Transverse colon (tissue), 4 donors: Measurements from ENCODE around the gene EYA2. TPM values are rescaled to one million over a fixed set of nuclear protein-coding genes. Genes with fewer than 3 reads are reported as not detected.

Experiments used
- DNase-seq: peaks from one replicate; pipeline ENCODE4 v3.0.0-alpha.2; 2019
- H3K27ac ChIP-seq, 4 donors: fragments of 200-600 bp; sonication (generic); 2 replicates each; pipeline ENCODE4 v1.5.1; 2016 to 2018; ENCODE audit warnings: inconsistent platforms in 4 of 4
- H3K27me3 ChIP-seq: fragments of 200-600 bp; sonication (generic); 2 replicates; pipeline ENCODE4 v1.5.1; 2017; ENCODE audit warnings: inconsistent platforms
- H3K36me3 ChIP-seq, 4 donors: fragments of 200-600 bp; sonication (generic); 2 replicates each; pipeline ENCODE4 v1.5.1; 2017 to 2019; ENCODE audit warnings: inconsistent platforms in 4 of 4
- H3K4me1 ChIP-seq, 4 donors: fragments of 200-600 bp; sonication (generic); 2 replicates each; pipeline ENCODE4 v1.5.1; 2017 to 2020; ENCODE audit warnings: inconsistent platforms in 4 of 4
- H3K4me3 ChIP-seq, 4 donors: fragments of 200-600 bp; sonication (generic); 1 replicate in 1 of 4; 2 replicates in 3 of 4; pipeline versions ENCODE4 v1.5.1 to v1.6.1; 2017 to 2019; ENCODE audit warnings: inconsistent platforms in 4 of 4
- H3K9me3 ChIP-seq, 2 donors: fragments of 200-600 bp; sonication (generic); 2 replicates each; pipeline ENCODE4 v1.5.1; 2017 to 2019; ENCODE audit warnings: inconsistent platforms in 2 of 2
- EP300 ChIP-seq: sonication (generic); formaldehyde crosslinking; IDR thresholded peaks from one replicate; pipeline ENCODE4 v1.6.1; 2017; ENCODE audit warnings: antibody characterized with exemption, low read depth
- POLR2A ChIP-seq: fragments of 450-650 bp; IDR thresholded peaks from one replicate; pipeline ENCODE4 v1.6.1; 2016; ENCODE audit warnings: antibody characterized with exemption, mild to moderate bottlenecking, moderate library complexity
- POLR2AphosphoS5 ChIP-seq, 3 donors: sonication (generic); formaldehyde crosslinking; IDR thresholded peaks; one replicate each; pipeline ENCODE4 v1.6.1; 2016; ENCODE audit warnings: antibody characterized with exemption in 3 of 3
- WGBS, 2 donors: methylation state at CpG; one replicate each; pipeline ENCODE4 v1.1.5; 2018; ENCODE audit warnings: low coverage in 1 of 2; 5-methylcytosine and 5-hydroxymethylcytosine counted together
- in situ Hi-C, 4 donors: fragments of 200-750 bp; cut with MboI; loops; one replicate each; pipeline versions ENCODE4 v1.15.0 to v1.15.1; 2017; ENCODE audit warnings: low sequenced_read_pairs in 3 of 4, low pct_ligation_motif_present in 1 of 4, low pct_unique_long_range_greater_than_20kb in 1 of 4
- intact Hi-C: fragments of 100-400 bp; cut with DNase I; formaldehyde crosslinking; loops from one replicate; pipeline ENCODE4 v1.15.1; 2023; ENCODE audit warnings: low total_unique reads
- total RNA-seq, 4 donors: library from RNA; depleted of rRNA; stranded (reverse); fragments of >200 nt; gene quantifications; one replicate each; pipeline ENCODE4 v1.1.0, GENCODE V29; 2016
- TF ChIP-seq, protein P1 (sequence below), 5 experiments: fragments of 200-600 bp in 3 of 5; fragments of 450-650 bp in 2 of 5; sonication (generic) in 3 of 5; IDR thresholded peaks; 1 replicate in 2 of 5; 2 replicates in 3 of 5; pipeline ENCODE4 v1.5.1; 2016 to 2017; ENCODE audit warnings: antibody characterized with exemption in 5 of 5, inconsistent platforms in 3 of 5, mild to moderate bottlenecking in 2 of 5, moderate library complexity in 1 of 5

Gene EYA2
- total RNA-seq, 4 donors from 2014 or later, result 4.5 to 17.5 (median 10.9) TPM

- peaks cover 0 to 65% (median 13%) of the 10 kb centered on the region in 4 donors for H3K36me3 ChIP-seq
Observed at GRCh38 chr20:47231382-47232039, 336.9 kb downstream of the EYA2 start.

GRCh38 chr20:47232518-47232917, 337.9 kb downstream of the EYA2 start:
- H3K27ac ChIP-seq, result no peak overlapping the region
- H3K27me3 ChIP-seq, result no peaks in the 10 kb centered on the region
- H3K4me3 ChIP-seq, result no peak overlapping the region
- H3K4me1 ChIP-seq, result no peaks in the 10 kb centered on the region
- intact Hi-C loops, result no loop called here
- TF ChIP-seq, protein P1, sequence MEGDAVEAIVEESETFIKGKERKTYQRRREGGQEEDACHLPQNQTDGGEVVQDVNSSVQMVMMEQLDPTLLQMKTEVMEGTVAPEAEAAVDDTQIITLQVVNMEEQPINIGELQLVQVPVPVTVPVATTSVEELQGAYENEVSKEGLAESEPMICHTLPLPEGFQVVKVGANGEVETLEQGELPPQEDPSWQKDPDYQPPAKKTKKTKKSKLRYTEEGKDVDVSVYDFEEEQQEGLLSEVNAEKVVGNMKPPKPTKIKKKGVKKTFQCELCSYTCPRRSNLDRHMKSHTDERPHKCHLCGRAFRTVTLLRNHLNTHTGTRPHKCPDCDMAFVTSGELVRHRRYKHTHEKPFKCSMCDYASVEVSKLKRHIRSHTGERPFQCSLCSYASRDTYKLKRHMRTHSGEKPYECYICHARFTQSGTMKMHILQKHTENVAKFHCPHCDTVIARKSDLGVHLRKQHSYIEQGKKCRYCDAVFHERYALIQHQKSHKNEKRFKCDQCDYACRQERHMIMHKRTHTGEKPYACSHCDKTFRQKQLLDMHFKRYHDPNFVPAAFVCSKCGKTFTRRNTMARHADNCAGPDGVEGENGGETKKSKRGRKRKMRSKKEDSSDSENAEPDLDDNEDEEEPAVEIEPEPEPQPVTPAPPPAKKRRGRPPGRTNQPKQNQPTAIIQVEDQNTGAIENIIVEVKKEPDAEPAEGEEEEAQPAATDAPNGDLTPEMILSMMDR (IDR thresholded peaks at IDR 0.05), result no peak
- H3K36me3 ChIP-seq, result peaks cover 0 to 62% (median 16%) of the 10 kb centered on the region in 4 donors
- in situ Hi-C loops, result no loop called here
- H3K9me3 ChIP-seq, result no peaks in the 10 kb centered on the region
- WGBS, 2 donors, result 92 to 96% methylated on average over 3 of the region's 3 CpGs
- no peak for DNase-seq

More at GRCh38 chr20:47231382-47232039, 336.9 kb downstream of the EYA2 start:
- H3K4me1 ChIP-seq, result no peaks in the 10 kb centered on the region
- DNase-seq, result no peak
- in situ Hi-C loops (no loop called here), intact Hi-C loops (no loop called here)
- no peak overlapping the region for H3K4me3 ChIP-seq
- no peak overlapping the region for H3K27ac ChIP-seq
- WGBS, 2 donors, result 93 to 95% methylated on average over 6 to 16 of the region's 16 CpGs
- no peaks in the 10 kb centered on the region for H3K9me3 ChIP-seq
- H3K27me3 ChIP-seq, result no peaks in the 10 kb centered on the region
- TF ChIP-seq POLR2AphosphoS5 (IDR thresholded peaks at IDR 0.05), result no peak
- no peak for TF ChIP-seq POLR2A
- TF ChIP-seq EP300, result no peak
- TF ChIP-seq, protein P1 (IDR thresholded peaks at IDR 0.05), result no peak

DNA sequence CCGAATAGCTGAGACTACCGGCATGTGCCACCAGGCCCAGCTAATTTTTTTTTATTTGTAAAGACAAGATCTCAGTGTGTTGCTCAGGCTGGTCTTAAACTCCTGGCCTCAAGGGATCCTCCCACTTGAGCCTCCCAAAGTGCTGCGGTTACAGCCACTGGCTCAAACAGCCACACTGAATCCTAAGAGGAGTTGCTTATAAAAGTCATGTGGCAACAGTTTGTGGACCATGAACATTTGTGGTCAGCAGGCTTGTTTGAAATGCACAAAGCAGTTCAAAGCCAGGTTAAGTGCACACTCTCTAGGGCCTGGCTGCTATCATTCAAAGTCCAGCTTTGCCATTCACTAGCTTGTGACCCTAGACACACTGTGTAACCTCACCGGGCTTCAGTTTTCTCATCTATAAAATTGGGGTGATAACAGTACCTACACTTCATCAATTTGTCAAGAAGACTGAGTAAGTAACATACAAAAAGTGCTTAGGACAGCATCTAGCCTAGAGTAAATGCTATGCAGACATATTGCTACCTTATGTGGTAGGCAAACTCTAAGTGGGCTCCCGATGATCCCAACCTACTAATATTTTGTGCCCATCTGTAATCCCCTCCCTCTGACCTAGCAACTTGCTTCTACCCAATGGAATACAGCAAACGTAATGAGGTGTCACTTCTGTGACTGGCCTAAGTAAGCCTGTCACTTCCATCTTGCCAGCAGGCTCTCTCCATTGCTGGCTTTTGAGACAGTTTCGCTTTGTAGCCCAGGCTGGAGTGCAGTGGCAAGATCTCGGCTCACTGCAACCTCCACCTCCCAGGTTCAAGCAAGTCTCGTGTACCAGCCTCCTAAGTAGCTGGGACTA, 338.9 kb downstream of the EYA2 start:
- Histone ChIP-seq H3K4me3 (no peak overlapping the region), H3K9me3 (no peaks in the 10 kb centered on the region), H3K27me3 (no peaks in the 10 kb centered on the region), H3K36me3 (peaks cover 0 to 63% (median 21%) of the 10 kb centered on the region in 4 donors), H3K27ac (no peak overlapping the region), H3K4me1 (no peaks in the 10 kb centered on the region)
- in situ Hi-C loops (no loop called here), intact Hi-C loops (no loop called here)
- no peak for TF ChIP-seq POLR2AphosphoS5 (IDR thresholded peaks at IDR 0.05)
- TF ChIP-seq POLR2A, result no peak
- TF ChIP-seq, protein P1 (IDR thresholded peaks at IDR 0.05), result no peak
- no peak for TF ChIP-seq EP300
- no peak for DNase-seq
- whole genome bisulfite sequencing, 2 donors, result 94 to 100% methylated on average over 2 to 9 of the region's 9 CpGs

- in situ Hi-C loops (no loop called here), intact Hi-C loops (no loop called here)
- H3K27ac ChIP-seq, result no peak overlapping the region
- 98% methylated on average over 6 of the region's 6 CpGs; no CpG with 5 or more reads in 1 of the 2 donors for WGBS, 2 donors
- H3K4me3 ChIP-seq, result no peak overlapping the region
- H3K9me3 ChIP-seq, result no peaks in the 10 kb centered on the region
- H3K27me3 ChIP-seq, result no peaks in the 10 kb centered on the region
- peaks cover 0 to 57% (median 21%) of the 10 kb centered on the region in 4 donors for H3K36me3 ChIP-seq
- TF ChIP-seq, protein P1 (IDR thresholded peaks at IDR 0.05), result no peak
- TF ChIP-seq POLR2A, result no peak
- TF ChIP-seq EP300, result no peak
- TF ChIP-seq POLR2AphosphoS5 (IDR thresholded peaks at IDR 0.05), result no peak
- no peaks in the 10 kb centered on the region for H3K4me1 ChIP-seq
- DNase-seq, result no peak
Observed at GRCh38 chr20:47235111-47235510, 340.5 kb downstream of the EYA2 start.
